DOHH2 (cell line): ENCODE data around the gene DKK3.

Experiments used
- CTCF ChIP-seq: fragments of 200-600 bp; sonication (generic); IDR thresholded peaks from one replicate; pipeline ENCODE4 v1.5.1; 2014; ENCODE audit warnings: antibody characterized with exemption, mild to moderate bottlenecking, low read depth, low read length; ENCODE audit not compliant: poor library complexity, severe bottlenecking
- EZH2phosphoT487 ChIP-seq: fragments of 200-600 bp; sonication (generic); IDR thresholded peaks from 2 replicates; pipeline ENCODE4 v1.6.1; 2017; ENCODE audit warnings: borderline replicate concordance, mild to moderate bottlenecking, antibody characterized with exemption, low read length, moderate library complexity, mixed read lengths

GRCh38 chr11:12019337-12019736 is 10.9 kb upstream of the DKK3 start:
- TF ChIP-seq EZH2phosphoT487 (no peak), CTCF (no peak)
